ENCODE data around the gene TNFRSF25. TPM values are rescaled to one million over a fixed set of nuclear protein-coding genes. Genes with fewer than 3 reads are reported as not detected.
A peak's percentile ranks its signal among the peaks of the same experiment; 100 is the strongest.

Gene TNFRSF25
- total and polyA plus RNA-seq, 2 of the 8 experiments (the other 6 are each of a cell fraction or from before 2014, with no cell fraction given): 10.7 to 19.5 TPM

- Histone ChIP-seq H3K56ac (replicated peaks; ENCODE audit: insufficient read length, low read depth, low read length) (no peak overlapping the region), H3K36me3 (ENCODE audit: control insufficient read depth in 2 of 4, insufficient read depth in 4 of 4, low read length in 3 of 4) (peaks cover 0 to 6% (median 3%) of the 10 kb centered on the region in 4 experiments; a peak in 1 of 8 replicates), H3K23ac (ENCODE audit: insufficient read length) (no peak overlapping the region), H3K4ac (replicated peaks; ENCODE audit: insufficient read length, low read depth, low read length) (no peak overlapping the region), H2AFZ (ENCODE audit: low read length) (no peak overlapping the region), H4K5ac (ENCODE audit: insufficient read length, low read depth, low read length) (no peak overlapping the region), H3K4me1 (replicated peaks in 1 of 4; ENCODE audit: control insufficient read depth in 3 of 4, insufficient read depth in 4 of 4, low read length in 3 of 4) (peaks cover 0 to 20% (median 14%) of the 10 kb centered on the region in 4 experiments; a peak in 5 of 7 replicates), H3K27me3 (replicated peaks in 1 of 4; ENCODE audit: control insufficient read depth in 3 of 4, extremely low read depth in 1 of 4, insufficient read depth in 3 of 4, low read length in 3 of 4) (peaks cover 0 to 7% (median 4%) of the 10 kb centered on the region in 4 experiments; a peak in 3 of 7 replicates), H2BK20ac (ENCODE audit: low read length) (no peak overlapping the region), H3K9me3 (ENCODE audit: insufficient read depth in 2 of 2, low read depth in 1 of 2, low read length in 1 of 2) (no peaks in the 10 kb centered on the region), H3K23me2 (ENCODE audit: low read depth, low read length) (no peaks in the 10 kb centered on the region; the same call in 1 of the 2 replicates), H3K14ac (ENCODE audit: insufficient read length) (no peak overlapping the region), H3K18ac (ENCODE audit: extremely low read depth, low read length) (no peak overlapping the region), H4K91ac (replicated peaks; ENCODE audit: insufficient read length, low read length) (no peak overlapping the region), H3K79me1 (ENCODE audit: low read depth, low read length) (no peaks in the 10 kb centered on the region), H3K79me2 (ENCODE audit: control insufficient read depth in 1 of 2, insufficient read depth in 2 of 2, low read length in 2 of 2) (no peaks in the 10 kb centered on the region), H4K20me1 (replicated peaks in 1 of 2; ENCODE audit: control insufficient read depth in 1 of 2, insufficient read depth in 2 of 2, low read length in 2 of 2) (no peaks in the 10 kb centered on the region), H2BK12ac (ENCODE audit: low read depth, low read length) (no peak overlapping the region), H2AK5ac (ENCODE audit: low read depth, low read length) (no peak overlapping the region), H3K4me2 (ENCODE audit: insufficient read depth in 1 of 2, low read depth in 2 of 2, low read length in 2 of 2) (no peak overlapping the region), H3K27ac (ENCODE audit: low read depth, low read length) (no peak overlapping the region), H4K8ac (ENCODE audit: extremely low read depth, insufficient read depth, low read length) (no peak overlapping the region; the same call in 1 of the 2 replicates), H2BK120ac (replicated peaks; ENCODE audit: low read depth, low read length) (no peak overlapping the region), H3K9ac (replicated peaks in 1 of 4; ENCODE audit: extremely low read depth in 1 of 4, low read depth in 3 of 4, low read length in 3 of 4) (no peak overlapping the region), H2BK5ac (ENCODE audit: low read depth, low read length) (no peak overlapping the region), H3K4me3 (ENCODE audit: extremely low read depth in 1 of 4, insufficient read depth in 2 of 4, low read depth in 3 of 4, low read length in 4 of 4) (no peak overlapping the region), H2BK15ac (ENCODE audit: low read length) (0 out of 2 replicates have a peak overlapping the region, but pooled peaks have one; percentile 16)
- FAIRE-seq (no peak), DNase-seq (ENCODE audit: low read depth in 1 of 2, low spot score in 2 of 2) (no peak)
- 94% methylated on average over 12 of the region's 13 CpGs; no CpG with 5 or more reads in 1 of the 2 experiments for WGBS, 2 experiments (ENCODE audit: extremely low coverage in 1 of 2, insufficient coverage in 1 of 2, insufficient read length in 1 of 2, insufficient replicate concordance in 2 of 2, low coverage in 1 of 2, low lambda C conversion rate in 2 of 2, missing lambda C conversion rate in 1 of 2)
- ChIA-PET POLR2A (ENCODE audit: partially characterized antibody) (interaction anchor here (0.8 to 2.8 kb wide), 7 partner anchors 8 to 133 kb away, joined by 3 to 13 read pairs (median 3); no protein-coding TSS in a partner anchor), CTCF (ENCODE audit: partially characterized antibody) (interaction anchor here (0.6 to 6.1 kb wide), 20 partner anchors 8 to 62 kb away, joined by 3 to 31 read pairs (median 5); partner anchors contain the start of gene PLEKHG5)
- TF ChIP-seq KDM5A (IDR thresholded peaks at IDR 0.05; ENCODE audit: low read length) (no peak), SUZ12 (IDR thresholded peaks at IDR 0.05; ENCODE audit: low read length) (no peak), SIRT6 (IDR thresholded peaks at IDR 0.05; ENCODE audit: low read length) (no peak), CBX5 (IDR thresholded peaks at IDR 0.05; ENCODE audit: low read depth, low read length) (no peak), CHD2 (IDR thresholded peaks at IDR 0.05; ENCODE audit: low read length) (no peak), RAD21 (IDR thresholded peaks at IDR 0.05 in 1 of 2, conservative IDR thresholded peaks at IDR 0.05 in 1 of 2; ENCODE audit: low read depth in 2 of 2, low read length in 2 of 2) (no peak), HDAC6 (IDR thresholded peaks at IDR 0.05; ENCODE audit: low read depth, low read length) (no peak), SP1 (IDR thresholded peaks at IDR 0.05; ENCODE audit: low read depth, low read length) (no peak), HDAC2 (IDR thresholded peaks at IDR 0.05; ENCODE audit: borderline replicate concordance in 1 of 2, low read depth in 2 of 2, low read length in 2 of 2) (no peak), BCL11A (IDR thresholded peaks at IDR 0.05; ENCODE audit: low read depth in 2 of 2, low read length in 2 of 2) (no peak), TAF1 (IDR thresholded peaks at IDR 0.05; ENCODE audit: low read depth, low read length) (no peak), RFX5 (IDR thresholded peaks at IDR 0.05; ENCODE audit: borderline replicate concordance, low read depth, low read length) (no peak)
Observed at GRCh38 chr1:6462412-6463119, 3.4 kb downstream of the TNFRSF25 start.

All from H1 (cell line).